ENCODE measurements around the gene SMARCA4.
"Not testable (repeated sequence)": the region's sequence is repeated elsewhere in the genome, so short reads cannot be mapped to it uniquely, and the experiment has no call there.

- TF ChIP-seq CTCF, POLR2AphosphoS5, EP300 (IDR thresholded peaks at IDR 0.05): not testable (repeated sequence)
Observed at GRCh38 chr19:10943412-10943811, 17.4 kb upstream of the SMARCA4 start.
